Iris pigment epithelial cell (primary cell): ENCODE results near the gene LCP1.

Experiments used
- DNase-seq: peaks from one replicate; pipeline ENCODE4 v3.0.0-alpha.2; 2011; ENCODE audit warnings: low read depth

The LCP1 gene

DNA sequence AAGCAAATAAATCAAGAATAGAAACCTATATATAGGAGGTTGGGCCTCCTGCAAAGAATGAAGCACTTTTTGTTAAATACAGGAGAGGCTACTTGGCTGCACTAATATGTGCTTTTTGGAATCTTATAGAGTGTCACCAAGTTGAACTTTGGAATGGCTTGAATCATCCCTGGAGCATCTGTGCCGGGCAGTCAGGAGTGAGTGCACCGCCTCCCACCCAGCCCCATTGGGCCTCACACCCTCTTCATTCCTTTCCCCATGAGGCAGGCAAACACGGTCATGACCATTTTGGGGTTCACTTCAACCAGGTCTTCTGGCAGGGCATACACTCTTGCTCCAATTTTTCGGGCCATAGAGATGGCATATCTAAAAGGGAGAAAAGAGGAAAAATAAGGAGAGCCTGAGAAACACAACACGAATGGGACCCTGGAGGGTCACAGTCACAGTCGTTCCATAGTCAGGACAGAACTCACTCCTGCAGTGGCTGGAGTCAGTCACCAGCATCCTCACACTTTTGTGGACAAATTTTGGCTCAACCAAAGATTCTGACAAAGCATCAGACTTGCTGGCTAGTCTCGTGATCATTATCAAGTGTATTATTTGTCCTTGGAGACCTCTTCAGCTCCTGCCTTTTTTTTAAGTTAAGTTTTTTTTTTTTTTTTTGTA, 54.5 kb downstream of the LCP1 start:
- DNase-seq, result no peak

DNA sequence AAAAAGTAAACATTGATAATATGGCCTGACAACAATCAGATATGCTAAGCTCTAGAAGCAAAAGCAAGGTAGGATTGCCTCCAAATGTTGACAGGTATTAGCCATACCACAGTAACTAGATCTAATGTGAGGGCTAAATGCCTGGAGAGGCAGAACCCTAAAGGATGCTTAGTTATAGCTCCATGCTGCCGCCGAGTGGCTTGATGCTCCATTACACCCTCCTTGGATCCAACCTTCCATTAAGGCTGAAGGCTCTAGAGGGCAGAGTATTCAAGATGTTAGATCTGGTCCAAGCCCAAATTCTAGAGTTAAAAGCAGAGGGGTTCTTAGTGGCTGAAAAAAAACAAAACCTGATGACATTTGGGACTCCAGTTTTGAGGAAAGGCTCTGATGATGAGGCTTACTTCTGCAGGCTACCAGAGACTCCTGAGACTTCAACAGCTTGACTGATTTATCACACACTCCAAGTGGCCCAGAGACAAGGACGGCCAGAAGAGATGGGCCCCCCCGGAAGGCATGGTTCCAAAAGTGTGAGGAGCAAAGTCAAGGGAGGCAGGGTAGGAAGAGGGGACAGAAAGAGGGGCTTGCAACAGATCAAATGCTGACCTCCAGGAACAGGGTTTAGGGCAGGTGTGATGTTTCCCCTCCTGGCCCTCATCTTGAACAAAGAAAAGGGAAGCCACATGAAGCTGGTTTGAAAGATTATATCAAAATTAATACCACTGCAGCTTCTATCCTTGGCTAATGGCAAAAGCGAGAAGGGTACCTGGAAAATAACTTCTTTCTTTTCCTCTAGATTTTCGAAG, 55.2 kb downstream of the LCP1 start:
- DNase-seq, result peak; percentile 75

GRCh38 chr13:46126056-46126455, 55.9 kb downstream of the LCP1 start:
- DNase-seq, result no peak

GRCh38 chr13:46124967-46125933, 56.7 kb downstream of the LCP1 start:
- no peak for DNase-seq

DNA sequence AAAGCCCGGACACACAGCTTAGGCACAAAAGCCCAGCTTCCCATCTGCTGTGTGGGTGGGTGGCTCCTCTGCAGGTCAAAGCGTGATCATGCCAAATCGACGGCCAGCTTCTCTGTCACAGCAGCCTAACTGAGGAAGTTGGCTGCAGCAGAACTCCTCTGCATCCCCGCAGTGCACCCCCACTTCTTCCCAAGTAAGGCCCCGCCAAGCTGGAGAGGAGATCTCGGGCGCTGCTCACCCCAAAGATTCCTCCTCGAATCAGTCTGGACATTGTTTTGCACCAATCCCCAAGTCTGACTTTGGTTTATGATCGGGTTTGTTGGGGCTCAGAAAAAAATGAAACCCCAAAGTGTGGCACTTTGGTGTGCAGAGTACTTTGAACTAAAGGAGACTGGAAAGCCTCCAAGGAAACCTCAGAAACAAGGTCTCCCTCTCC, 57.4 kb downstream of the LCP1 start:
- no peak for DNase-seq

- no peak for DNase-seq
Measured at GRCh38 chr13:46122304-46122703, 59.7 kb downstream of the LCP1 start.

- no peak for DNase-seq
Measured at GRCh38 chr13:46121597-46122163, 60.3 kb downstream of the LCP1 start.

DNA sequence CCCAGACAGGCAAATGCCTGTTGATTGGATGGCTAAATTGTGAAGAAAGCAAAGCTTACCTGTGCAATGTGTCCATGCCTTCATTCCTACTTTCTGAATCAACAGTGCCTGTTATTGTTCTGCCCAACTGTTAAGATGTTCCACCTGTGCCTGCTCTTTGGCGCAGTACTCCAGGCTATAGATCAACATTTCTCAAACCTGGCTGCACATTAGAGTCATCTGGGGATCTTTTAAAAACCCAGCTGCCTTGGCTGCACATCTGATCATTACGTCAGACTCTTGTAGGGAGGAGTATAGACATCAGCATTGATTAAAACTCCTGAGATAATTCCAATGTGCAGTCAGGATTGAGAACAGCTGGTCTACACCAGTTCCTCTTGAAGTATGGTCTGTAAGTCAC, 60.9 kb downstream of the LCP1 start:
- no peak for DNase-seq

DNA sequence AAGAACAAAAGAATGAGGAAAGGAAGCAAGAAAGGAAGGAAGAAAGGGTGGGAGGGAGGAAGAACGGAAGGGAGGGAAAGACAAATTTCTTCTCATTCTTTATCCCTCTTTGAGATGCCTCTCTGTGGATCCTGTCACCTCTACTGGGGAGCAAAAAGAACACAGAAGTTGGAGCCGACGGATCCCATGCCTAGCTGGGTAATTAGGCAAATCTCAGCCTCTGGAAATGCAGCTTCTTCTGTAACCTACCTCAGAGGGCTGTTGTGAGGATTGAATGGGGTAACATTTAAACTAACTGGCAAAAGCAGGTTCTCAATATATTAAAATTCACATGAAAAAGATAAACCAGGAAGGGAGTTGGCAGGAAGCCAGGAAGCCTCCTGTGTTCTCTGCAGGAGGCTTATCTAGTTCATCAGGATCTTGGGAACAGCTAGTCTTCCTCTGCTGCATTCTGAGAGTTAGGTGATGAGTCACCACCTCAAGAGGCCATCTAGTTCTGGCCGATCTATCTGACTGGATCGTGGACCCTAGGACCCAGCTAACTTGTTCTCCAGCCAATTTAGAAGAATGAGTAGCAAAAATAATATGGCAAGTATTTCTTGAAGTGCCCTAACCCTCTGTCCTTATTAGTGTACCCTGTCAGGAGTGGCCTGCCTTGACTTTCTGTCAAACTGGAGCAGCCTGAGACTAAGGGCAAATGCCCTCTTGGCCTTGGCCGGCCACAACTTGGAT, 61.9 kb downstream of the LCP1 start:
- peak; percentile 70 for DNase-seq

DNA sequence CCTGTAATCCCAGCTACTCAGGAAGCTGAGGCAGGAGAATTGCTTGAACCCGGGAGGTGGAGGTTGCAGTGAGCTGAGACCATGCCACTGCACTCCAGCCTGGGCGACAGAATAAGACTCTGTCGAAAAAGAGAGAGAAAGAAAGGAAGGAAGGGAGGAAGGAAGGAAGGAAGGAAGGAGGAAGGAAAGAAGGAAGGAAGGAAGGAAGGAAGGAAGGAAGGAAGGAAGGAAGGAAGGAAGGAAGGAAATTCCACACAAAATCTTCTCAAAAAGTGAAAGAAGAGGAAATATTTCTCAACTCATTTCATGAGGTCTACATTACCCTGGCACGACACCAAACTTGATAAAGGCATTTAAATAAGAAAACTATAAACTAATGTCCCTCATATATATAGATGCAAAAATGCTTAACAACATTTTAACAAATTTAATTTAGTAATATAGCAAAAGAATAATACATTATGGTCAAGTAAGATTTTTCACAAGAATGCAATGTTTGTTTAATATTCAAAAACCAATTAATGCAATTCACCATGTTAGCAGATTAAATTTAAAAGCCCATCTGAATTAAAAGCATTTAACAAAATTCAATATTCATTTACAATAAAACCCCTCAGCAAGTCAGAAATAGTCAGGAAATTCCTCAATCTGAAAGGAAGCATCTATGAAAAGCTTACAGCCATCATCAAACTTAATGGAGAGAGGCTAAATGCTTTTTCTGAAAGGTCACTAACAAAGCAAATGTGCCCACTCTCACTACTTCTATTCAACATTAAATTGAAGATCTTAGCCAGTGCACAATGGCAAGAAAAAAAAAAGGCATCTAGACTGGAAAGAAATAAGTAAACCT, 65.1 kb downstream of the LCP1 start:
- DNase-seq, result no peak

GRCh38 chr13:46114613-46115012, 67.4 kb downstream of the LCP1 start:
- DNase-seq, result no peak

GRCh38 chr13:46113596-46113995, 68.4 kb downstream of the LCP1 start:
- peak; percentile 47 for DNase-seq

DNA sequence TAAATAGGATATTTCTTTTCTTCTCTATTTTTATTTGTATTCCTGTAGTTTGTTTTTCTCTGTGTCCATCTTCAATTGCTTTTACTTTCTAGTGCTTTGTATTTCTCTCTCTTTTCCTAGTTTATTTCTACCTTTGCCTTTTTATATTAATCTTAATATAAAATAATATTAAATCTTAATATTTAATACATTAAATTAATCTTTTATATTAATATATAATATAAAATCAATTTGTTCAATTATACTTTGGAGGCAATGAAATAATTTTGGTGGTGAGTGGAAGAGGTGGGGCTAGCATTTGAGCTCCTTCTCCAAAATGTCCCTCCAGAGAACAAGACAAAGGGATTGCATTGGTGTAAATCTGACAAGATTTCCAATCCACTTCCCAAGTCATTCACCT, 70.8 kb downstream of the LCP1 start:
- no peak for DNase-seq

GRCh38 chr13:46109451-46109850, 72.5 kb downstream of the LCP1 start:
- DNase-seq, result no peak

DNA sequence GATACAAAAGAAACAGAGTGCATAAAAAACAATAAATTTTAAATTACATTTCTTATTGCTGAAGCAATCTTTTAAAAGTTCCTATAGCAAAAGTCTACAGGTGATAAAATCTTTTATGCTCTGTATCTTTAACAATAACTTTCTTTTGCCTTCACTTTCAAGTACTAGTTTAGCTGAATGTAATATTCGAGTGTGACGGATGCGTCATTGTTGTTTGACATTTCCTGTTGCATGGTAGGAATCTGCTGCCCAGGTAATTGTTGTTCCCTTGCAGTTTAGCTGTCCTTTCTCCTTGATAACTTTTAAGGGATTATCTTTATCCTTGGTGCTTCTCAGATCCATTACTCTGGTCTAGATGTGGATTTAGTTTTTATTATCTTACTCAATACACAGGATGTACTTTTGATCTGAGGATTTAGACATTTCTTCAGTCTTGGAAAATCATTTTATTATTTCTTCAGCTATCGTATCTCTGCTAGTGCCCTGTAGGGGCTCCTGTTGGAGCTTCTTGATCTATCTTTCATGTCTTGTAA, 75.1 kb downstream of the LCP1 start:
- no peak for DNase-seq

- no peak for DNase-seq
Measured at GRCh38 chr13:46104868-46105267, 77.1 kb downstream of the LCP1 start, which contains the start of gene CPB2. Gene CPB2 (minus strand): TSS chr13:46105033. CDS start chr13:46105009, 24 bp downstream.

DNA sequence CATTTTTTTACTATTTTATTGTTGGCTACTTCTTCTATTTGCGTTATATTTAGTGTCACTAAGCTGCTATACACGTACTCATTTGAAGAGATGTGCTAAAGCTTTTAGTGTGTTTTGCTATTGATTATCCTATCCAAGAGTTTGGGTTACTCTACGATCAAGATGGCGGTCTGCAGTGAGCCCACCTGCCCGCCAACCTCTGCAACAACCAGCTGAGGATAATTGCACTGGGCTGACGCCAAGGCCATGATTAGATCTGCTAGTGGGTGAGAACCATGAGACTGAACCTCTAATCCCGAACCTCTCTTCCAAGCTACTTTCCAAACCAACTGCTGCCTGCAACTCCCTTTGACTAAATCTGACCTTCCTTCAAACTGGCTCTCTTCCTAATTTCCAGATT, 78.9 kb downstream of the LCP1 start:
- DNase-seq, result no peak

- DNase-seq, result no peak
Measured at GRCh38 chr13:46102255-46102605, 79.7 kb downstream of the LCP1 start.

GRCh38 chr13:46101484-46102254, 80.3 kb downstream of the LCP1 start:
- no peak for DNase-seq
